DND-41 (cell line): ENCODE results near the gene MFF.

Experiments used
- CTCF ChIP-seq: IDR thresholded peaks from 2 replicates; pipeline ENCODE4 v1.5.1; 2012; ENCODE audit warnings: borderline replicate concordance, low read length, moderate library complexity, mild to moderate bottlenecking; ENCODE audit not compliant: poor library complexity, severe bottlenecking; ENCODE audit errors: extremely low read depth
- EZH2 ChIP-seq: IDR thresholded peaks from 3 replicates; pipeline ENCODE4 v1.6.1; 2012; ENCODE audit warnings: borderline replicate concordance, low read depth, mild to moderate bottlenecking, moderate library complexity, low read length, inconsistent platforms; ENCODE audit not compliant: severe bottlenecking

DNA sequence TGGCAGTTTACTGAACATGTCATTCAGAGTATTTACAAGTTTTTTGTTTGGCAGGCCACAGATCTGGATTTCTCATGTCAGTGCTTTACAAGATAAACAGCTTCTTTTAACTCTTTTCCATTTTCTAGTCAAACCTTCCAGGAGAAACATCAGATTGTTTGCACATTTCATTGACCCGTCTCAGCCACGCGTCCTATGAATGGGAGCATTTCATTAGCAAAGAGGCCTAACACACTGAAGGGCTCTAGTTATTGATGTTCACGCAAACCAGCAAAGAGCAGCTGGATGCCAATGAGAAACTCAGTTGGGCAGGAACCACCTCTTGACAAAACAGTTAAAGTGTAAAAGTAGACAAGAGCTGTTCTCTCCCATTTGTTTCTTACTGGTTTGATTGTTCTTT lies 29.2 kb upstream of the MFF start:
- TF ChIP-seq CTCF (no peak), EZH2 (no peak)
